Measurements from ENCODE around the gene TBCD. TPM values are rescaled to one million over a fixed set of nuclear protein-coding genes. Genes with fewer than 3 reads are reported as not detected.

TBCD gene
- total RNA-seq, 1 donor from 2014 or later, result 207 TPM

DNA sequence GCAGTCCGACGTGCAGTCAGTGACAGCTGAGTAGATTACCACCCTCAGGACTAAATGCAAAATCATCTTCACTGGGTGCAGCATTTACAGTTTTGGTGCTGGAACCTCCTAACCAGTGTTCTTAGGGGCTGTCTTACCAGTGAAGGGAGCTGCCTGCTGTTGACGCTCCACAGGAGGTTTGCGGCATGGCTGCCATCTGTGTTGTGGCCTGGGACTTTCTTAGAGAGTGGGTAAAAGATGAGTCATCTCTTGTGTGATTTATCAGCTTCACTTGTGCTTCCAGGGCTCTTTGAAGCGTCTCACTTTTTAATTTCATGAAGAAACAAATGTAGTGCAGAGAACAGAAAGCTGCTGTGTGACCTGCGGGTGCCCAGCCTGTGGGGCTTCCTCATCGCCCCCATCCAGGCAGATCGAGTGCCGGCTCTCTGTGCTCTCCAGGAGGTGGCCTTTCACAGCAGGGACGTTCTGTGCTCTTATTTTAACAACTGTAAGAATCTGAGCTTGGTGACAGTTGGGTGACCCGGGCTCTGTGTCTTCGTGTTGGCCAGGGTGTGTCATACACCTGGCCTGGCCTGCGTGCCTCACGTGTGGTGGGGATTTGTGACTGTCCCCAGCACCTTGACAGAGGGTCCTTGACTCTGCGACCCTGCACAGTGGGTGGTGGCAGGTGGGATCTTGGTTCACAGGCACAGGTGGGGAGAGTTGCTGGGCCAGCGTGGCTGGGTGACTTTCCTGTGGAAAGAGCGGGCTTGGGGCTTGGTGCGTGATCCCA lies 112.3 kb downstream of the TBCD start:
- Mint-ChIP-seq H3K9me3 (ENCODE audit: unreplicated experiment) (no peaks in the 10 kb centered on the region), H3K27ac (ENCODE audit: unreplicated experiment) (no peak overlapping the region), H3K36me3 (ENCODE audit: low read depth, unreplicated experiment) (no peaks in the 10 kb centered on the region), H3K27me3 (ENCODE audit: unreplicated experiment) (peaks cover 4% of the 10 kb centered on the region), H3K4me1 (ENCODE audit: unreplicated experiment) (peaks cover 20% of the 10 kb centered on the region), H3K4me3 (ENCODE audit: unreplicated experiment) (no peak overlapping the region)
- no peak for DNase-seq (ENCODE audit: low spot score)
- TF ChIP-seq, protein P1, sequence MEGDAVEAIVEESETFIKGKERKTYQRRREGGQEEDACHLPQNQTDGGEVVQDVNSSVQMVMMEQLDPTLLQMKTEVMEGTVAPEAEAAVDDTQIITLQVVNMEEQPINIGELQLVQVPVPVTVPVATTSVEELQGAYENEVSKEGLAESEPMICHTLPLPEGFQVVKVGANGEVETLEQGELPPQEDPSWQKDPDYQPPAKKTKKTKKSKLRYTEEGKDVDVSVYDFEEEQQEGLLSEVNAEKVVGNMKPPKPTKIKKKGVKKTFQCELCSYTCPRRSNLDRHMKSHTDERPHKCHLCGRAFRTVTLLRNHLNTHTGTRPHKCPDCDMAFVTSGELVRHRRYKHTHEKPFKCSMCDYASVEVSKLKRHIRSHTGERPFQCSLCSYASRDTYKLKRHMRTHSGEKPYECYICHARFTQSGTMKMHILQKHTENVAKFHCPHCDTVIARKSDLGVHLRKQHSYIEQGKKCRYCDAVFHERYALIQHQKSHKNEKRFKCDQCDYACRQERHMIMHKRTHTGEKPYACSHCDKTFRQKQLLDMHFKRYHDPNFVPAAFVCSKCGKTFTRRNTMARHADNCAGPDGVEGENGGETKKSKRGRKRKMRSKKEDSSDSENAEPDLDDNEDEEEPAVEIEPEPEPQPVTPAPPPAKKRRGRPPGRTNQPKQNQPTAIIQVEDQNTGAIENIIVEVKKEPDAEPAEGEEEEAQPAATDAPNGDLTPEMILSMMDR (IDR thresholded peaks at IDR 0.05; ENCODE audit: unreplicated experiment), result no peak

DNA sequence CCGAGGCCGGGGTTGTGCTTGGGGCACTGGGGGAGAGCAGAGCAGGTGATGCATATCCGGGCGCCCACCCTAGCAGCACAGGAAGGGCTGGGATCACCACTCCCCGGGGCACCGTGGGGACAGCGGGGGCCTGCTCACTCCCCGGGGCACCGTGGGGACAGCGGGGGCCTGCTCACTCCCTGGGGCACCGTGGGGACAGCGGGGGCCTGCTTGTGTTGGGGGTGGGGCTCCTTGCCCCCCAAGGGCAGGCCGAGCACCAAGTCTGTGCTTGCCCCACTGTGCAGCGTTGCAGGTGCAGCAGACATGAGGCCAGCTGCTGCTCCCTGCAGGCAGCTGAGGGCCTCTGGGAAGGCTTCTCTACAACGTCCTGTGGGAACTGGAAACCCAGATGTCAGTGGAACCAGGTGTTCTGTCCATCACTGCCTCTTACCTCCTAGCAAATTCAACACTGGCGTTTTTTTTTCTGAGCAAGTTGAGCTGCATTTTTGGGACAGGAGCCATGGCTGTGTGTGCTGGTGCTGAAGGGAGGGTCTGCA lies 112.9 kb downstream of the TBCD start:
- Mint-ChIP-seq H3K4me3 (ENCODE audit: unreplicated experiment) (no peak overlapping the region), H3K9me3 (ENCODE audit: unreplicated experiment) (no peaks in the 10 kb centered on the region), H3K27ac (ENCODE audit: unreplicated experiment) (no peak overlapping the region), H3K27me3 (ENCODE audit: unreplicated experiment) (peaks cover 4% of the 10 kb centered on the region), H3K36me3 (ENCODE audit: low read depth, unreplicated experiment) (peaks cover 1% of the 10 kb centered on the region), H3K4me1 (ENCODE audit: unreplicated experiment) (peaks cover 14% of the 10 kb centered on the region)
- no peak for DNase-seq (ENCODE audit: low spot score)
- TF ChIP-seq, protein P1 (IDR thresholded peaks at IDR 0.05; ENCODE audit: unreplicated experiment), result no peak

DNA sequence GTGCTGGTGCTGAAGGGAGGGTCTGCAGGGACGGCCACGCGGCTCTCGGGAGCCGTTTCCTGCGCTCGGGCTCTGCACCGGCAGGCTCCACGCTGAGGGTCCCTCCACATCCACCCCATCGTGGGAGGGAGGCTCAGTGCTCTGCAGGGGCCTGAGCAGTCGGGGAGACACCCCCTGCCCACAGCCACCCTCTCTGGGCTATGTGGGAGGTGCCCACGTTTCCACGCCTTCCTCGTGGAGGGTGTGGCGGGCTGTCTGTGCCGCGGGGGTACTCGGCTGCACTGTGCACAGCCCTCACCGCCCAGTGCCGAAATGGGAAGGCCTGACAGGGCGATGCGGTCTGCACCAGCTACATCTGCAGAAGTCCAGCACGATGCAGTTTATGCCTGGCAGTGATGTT lies 113.4 kb downstream of the TBCD start:
- H3K4me1 Mint-ChIP-seq (ENCODE audit: unreplicated experiment), result peaks cover 10% of the 10 kb centered on the region
- peaks cover 6% of the 10 kb centered on the region for H3K36me3 Mint-ChIP-seq (ENCODE audit: low read depth, unreplicated experiment)
- DNase-seq (ENCODE audit: low spot score), result no peak
- no peak overlapping the region for H3K27ac Mint-ChIP-seq (ENCODE audit: unreplicated experiment)
- no peaks in the 10 kb centered on the region for H3K9me3 Mint-ChIP-seq (ENCODE audit: unreplicated experiment)
- H3K27me3 Mint-ChIP-seq (ENCODE audit: unreplicated experiment), result peaks cover 6% of the 10 kb centered on the region
- TF ChIP-seq, protein P1 (IDR thresholded peaks at IDR 0.05; ENCODE audit: unreplicated experiment), result no peak
- no peak overlapping the region for H3K4me3 Mint-ChIP-seq (ENCODE audit: unreplicated experiment)

DNA sequence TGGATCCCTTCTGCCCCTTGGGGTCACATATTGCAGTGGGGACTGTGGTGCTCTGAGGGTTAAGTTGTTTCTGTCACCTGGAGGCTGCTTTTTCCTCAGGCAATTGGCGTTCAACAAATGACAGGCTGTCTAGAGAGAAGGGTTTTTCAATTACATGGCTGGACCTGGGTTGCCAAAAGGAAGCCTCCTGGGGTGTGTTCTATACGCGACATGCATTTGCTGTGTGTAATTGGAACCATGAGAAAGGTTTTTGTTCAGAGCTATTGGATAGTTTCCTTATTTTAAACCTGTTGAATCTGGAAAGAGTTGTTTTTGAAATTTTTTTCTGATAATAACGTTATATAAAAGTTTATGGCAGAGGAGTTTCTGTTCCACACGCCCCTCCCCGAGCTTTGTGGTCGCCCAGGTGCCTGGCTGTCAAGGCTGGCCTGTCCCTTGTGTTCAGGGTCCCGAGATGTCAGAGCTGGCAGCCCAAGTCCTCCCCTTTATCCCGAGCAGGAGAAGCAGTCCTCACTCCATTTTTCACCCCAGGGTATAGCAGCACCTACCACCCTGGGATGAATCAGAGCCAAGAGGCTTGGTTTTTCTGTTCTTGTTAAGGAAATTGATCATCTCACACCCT lies 114.0 kb downstream of the TBCD start:
- Mint-ChIP-seq H3K4me1 (ENCODE audit: unreplicated experiment) (peaks cover 10% of the 10 kb centered on the region), H3K4me3 (ENCODE audit: unreplicated experiment) (no peak overlapping the region), H3K36me3 (ENCODE audit: low read depth, unreplicated experiment) (peaks cover 12% of the 10 kb centered on the region), H3K27me3 (ENCODE audit: unreplicated experiment) (peaks cover 10% of the 10 kb centered on the region), H3K27ac (ENCODE audit: unreplicated experiment) (no peak overlapping the region), H3K9me3 (ENCODE audit: unreplicated experiment) (no peaks in the 10 kb centered on the region)
- TF ChIP-seq, protein P1 (IDR thresholded peaks at IDR 0.05; ENCODE audit: unreplicated experiment), result no peak
- DNase-seq (ENCODE audit: low spot score), result no peak

Data from endothelial cell (in vitro differentiated cells).